ENCODE data around the gene TGFBI. TPM values are rescaled to one million over a fixed set of nuclear protein-coding genes. Genes with fewer than 3 reads are reported as not detected.
A peak's percentile ranks its signal among the peaks of the same experiment; 100 is the strongest.

TGFBI gene
- total and polyA plus RNA-seq, 12 donors, result 29.6 to 137 (median 50.4) TPM

GRCh38 chr5:136070486-136071285, 41.9 kb downstream of the TGFBI start:
- peaks cover 7 to 46% (median 22%) of the 10 kb centered on the region in 9 donors for H3K4me1 ChIP-seq
- peaks cover 0 to 9% (median 0%) of the 10 kb centered on the region in 11 donors for H3K9me3 ChIP-seq
- no peaks in the 10 kb centered on the region for H3K27me3 ChIP-seq
- intact Hi-C loops (cut with DNase I), result loop anchor here in 2 of 10 donors (5.0 to 10.0 kb wide), 2 partner anchors 102 to 186 kb away; no protein-coding TSS in a partner anchor
- WGBS, 2 donors, result 49 to 63% methylated on average over 9 of the region's 9 CpGs
- DNase-seq (peak in 1 of 2 donors; percentile 80), ATAC-seq (peak; percentile 53 to 85 (median 74))
- no peak overlapping the region for H3K4me3 ChIP-seq
- no peak for TF ChIP-seq CTCF (IDR thresholded peaks at IDR 0.05)
- no peaks in the 10 kb centered on the region for H3K36me3 ChIP-seq
- H3K27ac ChIP-seq, result peak overlapping the region; percentile 37 to 87 (median 78)

GRCh38 chr5:136073714-136074529, 45.1 kb downstream of the TGFBI start:
- no peak for TF ChIP-seq CTCF (IDR thresholded peaks at IDR 0.05)
- Histone ChIP-seq H3K4me3 (no peak overlapping the region), H3K36me3 (no peaks in the 10 kb centered on the region), H3K27ac (no peak overlapping the region), H3K27me3 (peaks cover 0 to 7% (median 0%) of the 10 kb centered on the region in 7 donors), H3K9me3 (peaks cover 0 to 4% (median 0%) of the 10 kb centered on the region in 11 donors), H3K4me1 (peaks cover 0 to 29% (median 14%) of the 10 kb centered on the region in 9 donors)
- ATAC-seq, result no peak
- DNase-seq, result no peak
- WGBS, 2 donors, result 92 to 94% methylated on average over 5 of the region's 5 CpGs
- intact Hi-C loops (cut with DNase I), result loop anchor here in 2 of 10 donors (5.0 to 10.0 kb wide), 2 partner anchors 98 to 189 kb away; no protein-coding TSS in a partner anchor

GRCh38 chr5:136075466-136075891, 46.7 kb downstream of the TGFBI start:
- no peak for ATAC-seq
- TF ChIP-seq CTCF (IDR thresholded peaks at IDR 0.05), result no peak
- WGBS, 2 donors, result 91 to 92% methylated on average over 1 of the region's 1 CpG
- DNase-seq, result no peak
- Histone ChIP-seq H3K36me3 (no peaks in the 10 kb centered on the region), H3K4me3 (no peak overlapping the region), H3K27ac (no peak overlapping the region), H3K4me1 (peaks cover 2 to 31% (median 10%) of the 10 kb centered on the region in 9 donors), H3K9me3 (no peaks in the 10 kb centered on the region), H3K27me3 (peaks cover 0 to 22% (median 0%) of the 10 kb centered on the region in 7 donors)
- intact Hi-C loops (cut with DNase I), result loop anchor here in 3 of 10 donors (5.0 to 10.0 kb wide), 3 partner anchors 97 to 191 kb away; partner anchors contain the start of gene LECT2 (in 1 of the 3)

- H3K4me1 ChIP-seq, result peaks cover 0 to 29% (median 6%) of the 10 kb centered on the region in 9 donors
- ATAC-seq (no peak), DNase-seq (no peak)
- H3K27me3 ChIP-seq, result peaks cover 0 to 28% (median 0%) of the 10 kb centered on the region in 7 donors
- no peak overlapping the region for H3K4me3 ChIP-seq
- WGBS, 2 donors, result 70 to 78% methylated on average over 6 of the region's 6 CpGs
- no peaks in the 10 kb centered on the region for H3K36me3 ChIP-seq
- no peak for TF ChIP-seq CTCF (IDR thresholded peaks at IDR 0.05)
- intact Hi-C loops (cut with DNase I), result loop anchor here in 3 of 10 donors (5.0 to 10.0 kb wide), 3 partner anchors 96 to 191 kb away; partner anchors contain the start of gene LECT2 (in 1 of the 3)
- H3K27ac ChIP-seq, result no peak overlapping the region
- H3K9me3 ChIP-seq, result no peaks in the 10 kb centered on the region
Measured at GRCh38 chr5:136076067-136076466, 47.3 kb downstream of the TGFBI start.
